H9 (cell line): ENCODE data around the gene HS2ST1. TPM values are rescaled to one million over a fixed set of nuclear protein-coding genes. Genes with fewer than 3 reads are reported as not detected.
A peak's percentile ranks its signal among the peaks of the same experiment; 100 is the strongest.

Experiments used
- DNase-seq: peaks from one replicate; pipeline ENCODE4 v3.0.0-alpha.2; 2017
- H2AFZ ChIP-seq: one replicate; pipeline ENCODE4 v1.6.1; 2013; ENCODE audit warnings: mild to moderate bottlenecking, low read length, control low read depth, moderate library complexity
- H2AK5ac ChIP-seq: 2 replicates; pipeline ENCODE4 v1.6.1; 2013; ENCODE audit warnings: low read length, control low read depth, mixed read lengths; ENCODE audit not compliant: insufficient read length
- H2BK120ac ChIP-seq: one replicate; pipeline ENCODE4 v1.6.1; 2013; ENCODE audit warnings: low read depth, mild to moderate bottlenecking, low read length, control low read depth, inconsistent platforms; ENCODE audit not compliant: poor library complexity, severe bottlenecking
- H2BK12ac ChIP-seq: 2 replicates; pipeline ENCODE4 v1.6.1; 2013; ENCODE audit warnings: low read length, control low read depth, mixed read lengths, low read depth; ENCODE audit not compliant: insufficient read length
- H2BK15ac ChIP-seq: 2 replicates; pipeline ENCODE4 v1.6.1; 2013; ENCODE audit warnings: low read depth, low read length, control low read depth
- H2BK20ac ChIP-seq: one replicate; pipeline ENCODE4 v1.6.1; 2013; ENCODE audit warnings: low read depth, mild to moderate bottlenecking, low read length, control low read depth, inconsistent platforms; ENCODE audit not compliant: poor library complexity, severe bottlenecking
- H2BK5ac ChIP-seq: 2 replicates; pipeline ENCODE4 v1.6.1; 2013; ENCODE audit warnings: low read length, control low read depth, mixed read lengths; ENCODE audit not compliant: insufficient read length
- H3K14ac ChIP-seq: 2 replicates; pipeline ENCODE4 v1.6.1; 2013; ENCODE audit warnings: low read length, control low read depth; ENCODE audit not compliant: insufficient read depth
- H3K18ac ChIP-seq: 2 replicates; pipeline ENCODE4 v1.6.1; 2013; ENCODE audit warnings: low read depth, mild to moderate bottlenecking, mixed read lengths, low read length, control low read depth; ENCODE audit not compliant: insufficient read length
- H3K23ac ChIP-seq: 2 replicates; pipeline ENCODE4 v1.6.1; 2013; ENCODE audit warnings: low read length, control low read depth, mixed read lengths, low read depth; ENCODE audit not compliant: insufficient read length
- H3K23me2 ChIP-seq: 2 replicates; pipeline ENCODE4 v1.6.1; 2013; ENCODE audit warnings: low read depth, mild to moderate bottlenecking, mixed read lengths, low read length, control low read depth; ENCODE audit not compliant: insufficient read length, poor library complexity, severe bottlenecking
- H3K27ac ChIP-seq: 2 replicates; pipeline ENCODE4 v1.5.1; 2013; ENCODE audit warnings: low read length, control low read depth, mixed read lengths, low read depth; ENCODE audit not compliant: insufficient read length
- H3K27me3 ChIP-seq: 2 replicates; pipeline ENCODE4 v1.6.1; 2013; ENCODE audit warnings: low read length, control low read depth, inconsistent platforms; ENCODE audit not compliant: insufficient read depth
- H3K4ac ChIP-seq: 2 replicates; pipeline ENCODE4 v1.6.1; 2013; ENCODE audit warnings: low read depth, mild to moderate bottlenecking, control low read depth, inconsistent platforms, low read length, moderate library complexity
- H3K4me1 ChIP-seq: 2 replicates; pipeline ENCODE4 v1.6.1; 2013; ENCODE audit warnings: low read length, control low read depth, inconsistent platforms; ENCODE audit not compliant: insufficient read depth
- H3K4me2 ChIP-seq: 2 replicates; pipeline ENCODE4 v1.6.1; 2013; ENCODE audit warnings: low read length, control low read depth, mixed read lengths; ENCODE audit not compliant: insufficient read length, insufficient read depth
- H3K56ac ChIP-seq: 2 replicates; pipeline ENCODE4 v1.6.1; 2013; ENCODE audit warnings: low read depth, mild to moderate bottlenecking, mixed read lengths, low read length, control low read depth; ENCODE audit not compliant: insufficient read length
- H3K79me1 ChIP-seq: 2 replicates; pipeline ENCODE4 v1.6.1; 2013; ENCODE audit warnings: low read depth, mild to moderate bottlenecking, moderate library complexity, low read length, control low read depth, inconsistent platforms; ENCODE audit not compliant: insufficient read depth, poor library complexity, severe bottlenecking
- H3K79me2 ChIP-seq: 2 replicates; pipeline ENCODE4 v1.6.1; 2013; ENCODE audit warnings: low read length, control low read depth, inconsistent platforms; ENCODE audit not compliant: insufficient read depth
- H3K9ac ChIP-seq: 2 replicates; pipeline ENCODE4 v1.6.1; 2013; ENCODE audit warnings: low read length, control low read depth, mixed read lengths; ENCODE audit not compliant: insufficient read length; ENCODE audit errors: extremely low read depth
- H3K9me3 ChIP-seq: one replicate; pipeline ENCODE4 v1.6.1; 2013; ENCODE audit warnings: low read depth, low read length, inconsistent platforms; ENCODE audit not compliant: control insufficient read depth
- H3T11ph ChIP-seq: one replicate; pipeline ENCODE4 v1.6.1; 2013; ENCODE audit warnings: mild to moderate bottlenecking, low read length, control low read depth, inconsistent platforms
- H4K20me1 ChIP-seq: one replicate; pipeline ENCODE4 v1.6.1; 2013; ENCODE audit not compliant: control insufficient read depth, insufficient read length, insufficient read depth
- H4K5ac ChIP-seq: 2 replicates; pipeline ENCODE4 v1.6.1; 2013; ENCODE audit warnings: low read depth, mild to moderate bottlenecking, mixed read lengths, low read length, control low read depth; ENCODE audit not compliant: insufficient read length
- H4K8ac ChIP-seq: replicated peaks from 2 replicates; pipeline ENCODE4 v1.6.1; 2013; ENCODE audit warnings: low read length, control low read depth, mixed read lengths, low read depth; ENCODE audit not compliant: insufficient read length
- H4K91ac ChIP-seq: 2 replicates; pipeline ENCODE4 v1.6.1; 2013; ENCODE audit warnings: low read depth, mild to moderate bottlenecking, moderate library complexity, mixed read lengths, low read length, control low read depth; ENCODE audit not compliant: insufficient read length
- H3K27ac Mint-ChIP-seq, 3 experiments: 2 replicates in 2 of 3; 3 replicates in 1 of 3; pipeline ENCODE4 v1.8.0; 2020 to 2021; ENCODE audit warnings: mixed read lengths in 3 of 3, mild to moderate bottlenecking in 1 of 3, moderate library complexity in 1 of 3
- H3K27me3 Mint-ChIP-seq: 2 replicates; pipeline ENCODE4 v1.8.0; 2021; ENCODE audit warnings: low read depth, mild to moderate bottlenecking, moderate library complexity, mixed read lengths
- H3K36me3 Mint-ChIP-seq, 3 experiments: 2 replicates in 2 of 3; 3 replicates in 1 of 3; pipeline ENCODE4 v1.8.0; 2020 to 2021; ENCODE audit warnings: low read depth in 3 of 3, mixed read lengths in 3 of 3; ENCODE audit not compliant: insufficient read depth in 1 of 3
- H3K4me1 Mint-ChIP-seq, 2 experiments: 2 replicates each; pipeline ENCODE4 v1.8.0; 2020; ENCODE audit warnings: mixed read lengths in 2 of 2
- H3K4me3 Mint-ChIP-seq, 2 experiments: 2 replicates in 1 of 2; 3 replicates in 1 of 2; pipeline ENCODE4 v1.8.0; 2020 to 2021; ENCODE audit warnings: mild to moderate bottlenecking in 2 of 2, mixed read lengths in 2 of 2, moderate library complexity in 1 of 2
- H3K9me3 Mint-ChIP-seq, 2 experiments: 2 replicates in 1 of 2; 3 replicates in 1 of 2; pipeline ENCODE4 v1.8.0; 2020; ENCODE audit warnings: mild to moderate bottlenecking in 2 of 2, mixed read lengths in 2 of 2, moderate library complexity in 1 of 2
- CTCF ChIP-seq: fragments of 200-600 bp; sonication (generic); conservative IDR thresholded peaks from 3 replicates; pipeline ENCODE4 v1.8.0; 2021; ENCODE audit warnings: antibody characterized with exemption, mild to moderate bottlenecking
- WGBS: extraction: QIAGEN DNeasy Blood & Tissue Kit; methylation state at CpG from one replicate; pipeline ENCODE4 v1.1.7; 2013; ENCODE audit warnings: missing lambda C conversion rate, low lambda C conversion rate, mixed read lengths; ENCODE audit not compliant: insufficient read length; ENCODE audit errors: extremely low coverage; 5-methylcytosine and 5-hydroxymethylcytosine counted together
- total RNA-seq: library from RNA; stranded (reverse); gene quantifications from 2 replicates; pipeline ENCODE4 v1.2.1, GENCODE V29; 2021

HS2ST1 gene
- total RNA-seq, 1 experiment from 2014 or later: 20.1 TPM

- DNase-seq: no peak
- Histone ChIP-seq H4K91ac (no peak overlapping the region), H2BK15ac (no peak overlapping the region), H3K14ac (no peak overlapping the region), H3K56ac (no peak overlapping the region), H3K9ac (no peak overlapping the region), H4K5ac (no peak overlapping the region), H3K23me2 (no peaks in the 10 kb centered on the region), H2BK120ac (no peak overlapping the region), H3K27me3 (no peaks in the 10 kb centered on the region), H2AFZ (no peak overlapping the region), H3K4me1 (no peaks in the 10 kb centered on the region), H2BK20ac (no peak overlapping the region), H3K23ac (no peak overlapping the region), H3K27ac (no peak overlapping the region), H3T11ph (no peak overlapping the region), H3K4ac (no peak overlapping the region), H3K79me1 (no peaks in the 10 kb centered on the region), H4K8ac (no peak overlapping the region), H3K79me2 (no peaks in the 10 kb centered on the region), H2AK5ac (no peak overlapping the region), H3K4me2 (no peak overlapping the region), H4K20me1 (no peaks in the 10 kb centered on the region), H2BK12ac (no peak overlapping the region), H3K9me3 (no peaks in the 10 kb centered on the region), H2BK5ac (no peak overlapping the region), H3K18ac (no peak overlapping the region)
- Mint-ChIP-seq H3K9me3 (no peaks in the 10 kb centered on the region), H3K36me3 (no peaks in the 10 kb centered on the region; a peak in 1 of 7 replicates), H3K4me3 (no peak overlapping the region), H3K4me1 (peaks cover 18 to 21% of the 10 kb centered on the region in 2 experiments), H3K27ac (peak overlapping the region in 1 of 3 experiments; percentile 67; a peak in 2 of 7 replicates), H3K27me3 (no peaks in the 10 kb centered on the region)
- no CpG with 5 or more reads among the region's 2 CpGs for WGBS
- no peak for TF ChIP-seq CTCF
Measured at GRCh38 chr1:87089823-87090222, 175.4 kb downstream of the HS2ST1 start.
